CD4-positive, alpha-beta T cell treated with Interleukin-15 for 4 hours (primary cell): ENCODE data around the gene ARMCX1.
A peak's percentile ranks its signal among the peaks of the same experiment; 100 is the strongest.
"Not testable (repeated sequence)": the region's sequence is repeated elsewhere in the genome, so short reads cannot be mapped to it uniquely, and the experiment has no call there.

ENCODE experiments used
- DNase-seq: peaks from one replicate; pipeline ENCODE4 v3.0.0-alpha.2; 2020; ENCODE audit warnings: low spot score

Gene ARMCX1

GRCh38 chrX:101550362-101550750 is at the start of gene ARMCX1:
Gene ARMCX1 (plus strand): TSS chrX:101550547. CDS start chrX:101552931, 2,384 bp downstream.
- DNase-seq, result peak; percentile 0

- DNase-seq, result not testable (repeated sequence)
Observed at GRCh38 chrX:101502929-101503328, 47.4 kb upstream of the ARMCX1 start.

GRCh38 chrX:101507372-101507771 is 43.0 kb upstream of the ARMCX1 start:
- no peak for DNase-seq

GRCh38 chrX:101507986-101508385 is 42.4 kb upstream of the ARMCX1 start:
- DNase-seq, result no peak

GRCh38 chrX:101530944-101531343 is 19.4 kb upstream of the ARMCX1 start:
- DNase-seq, result no peak

GRCh38 chrX:101539116-101539515 is 11.2 kb upstream of the ARMCX1 start:
- DNase-seq, result no peak

- no peak for DNase-seq
Observed at GRCh38 chrX:101550751-101551379, 518 bp downstream of the ARMCX1 start.

- DNase-seq, result no peak
Observed at GRCh38 chrX:101551380-101551767, 1.0 kb downstream of the ARMCX1 start.

GRCh38 chrX:101552714-101553113 is 2.4 kb downstream of the ARMCX1 start:
- no peak for DNase-seq

- DNase-seq, result no peak
Observed at GRCh38 chrX:101564651-101565050, 14.3 kb downstream of the ARMCX1 start.

- DNase-seq, result peak; percentile 64
Observed at GRCh38 chrX:101595739-101596419, 45.5 kb downstream of the ARMCX1 start.

- DNase-seq, result not testable (repeated sequence)
Observed at GRCh38 chrX:101599592-101599991, 49.2 kb downstream of the ARMCX1 start.

- no peak for DNase-seq
Observed at GRCh38 chrX:101602077-101602476, 51.7 kb downstream of the ARMCX1 start.
